Gastroesophageal sphincter (tissue), 3 donors: ENCODE results near the gene MORN4.

Experiments used
- CTCF ChIP-seq, 4 experiments: fragments of 200-600 bp in 2 of 4; fragments of 450-650 bp in 2 of 4; sonication (generic) in 1 of 4; IDR thresholded peaks; one replicate each; pipeline ENCODE4 v1.5.1; 2017 to 2019; ENCODE audit warnings: antibody characterized with exemption in 4 of 4, mild to moderate bottlenecking in 2 of 4, moderate library complexity in 2 of 4
- EP300 ChIP-seq: sonication (generic); formaldehyde crosslinking; IDR thresholded peaks from one replicate; pipeline ENCODE4 v1.6.1; 2017; ENCODE audit warnings: antibody characterized with exemption, mild to moderate bottlenecking
- POLR2A ChIP-seq, 2 donors: fragments of 450-650 bp; IDR thresholded peaks; one replicate each; pipeline ENCODE4 v1.6.1; 2017; ENCODE audit warnings: antibody characterized with exemption in 2 of 2, mild to moderate bottlenecking in 2 of 2, moderate library complexity in 1 of 2

- TF ChIP-seq CTCF (IDR thresholded peaks at IDR 0.05), result no peak
- TF ChIP-seq POLR2A (IDR thresholded peaks at IDR 0.05), result no peak
- TF ChIP-seq EP300, result no peak
Measured at GRCh38 chr10:97675222-97675621, 41.9 kb upstream of the MORN4 start.
